GM12878 (cell line): Measurements from ENCODE around the gene GRAMD1B. TPM values are rescaled to one million over a fixed set of nuclear protein-coding genes. Genes with fewer than 3 reads are reported as not detected.

Source experiments
- ATAC-seq: fragments of 200-7000 bp; cut with Tn5 transposase; 3 replicates; pipeline ENCODE4 v1.9.1; 2020; ENCODE audit warnings: mild to moderate bottlenecking, moderate library complexity
- BruUV-seq: library from RNA; stranded (reverse); fragments of 400-500 nt; replicated peaks from 2 replicates; lab custom pipeline; 2021; lab: Mats Ljungman, UMichigan
- CTCF ChIA-PET: fragments of 300-600 bp; sonication (Branson Sonifier 250); formaldehyde crosslinking; extraction: SDS; loops from one replicate; lab custom pipeline; 2021; ENCODE audit warnings: inconsistent platforms; lab: Yijun Ruan, JAX
- POLR2A ChIA-PET: fragments of 350-600 bp; formaldehyde crosslinking; extraction: SDS; loops from one replicate; lab custom pipeline; 2021; ENCODE audit warnings: inconsistent platforms; lab: Charles Lee
- RAD21 ChIA-PET: fragments of 300-600 bp; sonication (Branson Sonifier 250); formaldehyde crosslinking; loops from one replicate; lab custom pipeline; 2023; ENCODE audit warnings: antibody characterized with exemption; ENCODE audit not compliant: unreplicated experiment; lab: Charles Lee
- SMC1A ChIA-PET: fragments of 300-600 bp; sonication (Branson Sonifier 250); formaldehyde crosslinking; loops from one replicate; lab custom pipeline; 2023; ENCODE audit not compliant: unreplicated experiment, uncharacterized antibody; lab: Charles Lee
- DNase-seq: peaks from one replicate; pipeline ENCODE4 v3.0.0-alpha.2; 2011; ENCODE audit warnings: low read depth, low spot score
- FAIRE-seq: peaks from 3 replicates; lab custom pipeline; 2011; peaks lifted over from hg19 to GRCh38; lab: Jason Lieb, UNC
- H2AFZ ChIP-seq: 2 replicates; pipeline ENCODE4 v1.6.0; 2011; ENCODE audit warnings: low read depth, low read length, control low read depth; ENCODE audit not compliant: control insufficient read depth
- H3K27ac ChIP-seq: 2 replicates; pipeline ENCODE4 v1.5.1; 2011; ENCODE audit warnings: control low read depth; ENCODE audit not compliant: control insufficient read depth, insufficient read depth
- H3K27me3 ChIP-seq, 2 experiments: replicated peaks in 1 of 2; 2 replicates each; pipeline versions ENCODE4 v1.6.0 to v1.6.1; 2011; ENCODE audit warnings: low read length in 1 of 2; ENCODE audit not compliant: control insufficient read depth in 2 of 2, insufficient read depth in 2 of 2
- H3K36me3 ChIP-seq, 2 experiments: 2 replicates each; pipeline ENCODE4 v1.5.1; 2011; ENCODE audit warnings: low read length in 1 of 2; ENCODE audit not compliant: control insufficient read depth in 2 of 2, insufficient read depth in 2 of 2
- H3K4me1 ChIP-seq: 2 replicates; pipeline ENCODE4 v1.6.1; 2011; ENCODE audit warnings: mild to moderate bottlenecking, low read length, moderate library complexity, mixed read lengths; ENCODE audit not compliant: control insufficient read depth, insufficient read depth
- H3K4me2 ChIP-seq: 2 replicates; pipeline ENCODE4 v1.6.0; 2011; ENCODE audit warnings: control low read depth; ENCODE audit not compliant: control insufficient read depth, insufficient read depth
- H3K4me3 ChIP-seq: fragments of 200-600 bp; sonication (generic); 2 replicates; pipeline ENCODE4 v1.5.1; 2016
- H3K79me2 ChIP-seq: 2 replicates; pipeline ENCODE4 v1.6.0; 2011; ENCODE audit warnings: low read length; ENCODE audit not compliant: control insufficient read depth, insufficient read depth
- H3K9ac ChIP-seq: 2 replicates; pipeline ENCODE4 v1.8.0; 2011; ENCODE audit warnings: low read length, control low read depth, mixed read lengths; ENCODE audit not compliant: control insufficient read depth, insufficient read depth
- H3K9me3 ChIP-seq: replicated peaks from 3 replicates; pipeline ENCODE4 v1.5.1; 2011; ENCODE audit warnings: mild to moderate bottlenecking, low read length; ENCODE audit not compliant: control insufficient read depth, insufficient read depth
- H4K20me1 ChIP-seq: 2 replicates; pipeline ENCODE4 v1.6.0; 2011; ENCODE audit not compliant: control insufficient read depth, insufficient read depth
- BHLHE40 ChIP-seq, 2 experiments: fragments of 450-650 bp in 1 of 2; IDR thresholded peaks; 2 replicates each; pipeline ENCODE4 v1.6.1; 2011 to 2017; ENCODE audit warnings: low read depth in 2 of 2, borderline replicate concordance in 1 of 2, improper control_type of control experiment in 1 of 2, low read length in 1 of 2, mild to moderate bottlenecking in 1 of 2
- SP1 ChIP-seq: IDR thresholded peaks from one replicate; pipeline ENCODE4 v1.6.1; 2011; ENCODE audit warnings: low read depth, low read length
- SREBF2 ChIP-seq: IDR thresholded peaks from 2 replicates; pipeline ENCODE4 v1.6.1; 2012; ENCODE audit warnings: mild to moderate bottlenecking, low read length
- ZBTB11 ChIP-seq: fragments of 450-650 bp; formaldehyde crosslinking; IDR thresholded peaks from 2 replicates; pipeline ENCODE4 v1.5.0; 2022; ENCODE audit warnings: mild to moderate bottlenecking, missing genetic modification characterization
- WGBS: methylation state at CpG from one replicate; pipeline ENCODE4 v1.1.6; 2016; ENCODE audit warnings: low lambda C conversion rate; ENCODE audit not compliant: insufficient replicate concordance, insufficient coverage; ENCODE audit errors: missing lambda C conversion rate; 5-methylcytosine and 5-hydroxymethylcytosine counted together
- in situ Hi-C: fragments of 300-500 bp; cut with MboI; formaldehyde crosslinking; loops from 9 replicates; pipeline ENCODE4 v1.14.3; 2018; ENCODE audit warnings: mixed read lengths
- intact Hi-C: fragments of 100-400 bp; cut with micrococcal nuclease; formaldehyde crosslinking; loops from one replicate; pipeline ENCODE4 v1.14.2; 2022; ENCODE audit not compliant: unreplicated experiment
- polyA plus RNA-seq, 11 experiments: library from polyadenylated mRNA; depleted of rRNA in 4 of 11; unstranded in 6 of 11; stranded (reverse) in 5 of 11; fragments of >200 nt; fragmentation: Nextera tagmentation in 4 of 11; fragmentation: Illumina TruSeq in 1 of 11; extraction: Ambion mirVana in 4 of 11; extraction: Trizol in 1 of 11; gene quantifications; 1 replicate in 1 of 11; 2 replicates in 10 of 11; pipeline versions ENCODE4 v1.2.1 to v1.2.3, GENCODE V29; 2011 to 2016; ENCODE audit warnings: inconsistent platforms in 2 of 11, missing spikeins in 2 of 11, low read depth in 1 of 11
- total RNA-seq, 4 experiments: library from RNA; depleted of rRNA in 3 of 4; stranded (reverse); fragments of >200 nt in 3 of 4; fragmentation: Illumina TruSeq in 1 of 4; extraction: Trizol in 1 of 4; gene quantifications; 2 replicates each; pipeline versions ENCODE4 v1.2.1 to v1.2.3, GENCODE V29; 2013 to 2021

The GRAMD1B gene
- total and polyA plus RNA-seq, 10 of the 15 experiments (the other 5 are each of a cell fraction or from before 2014, with no cell fraction given): 1.9 to 49.1 (median 26.9) TPM

- no peak for TF ChIP-seq BHLHE40 (IDR thresholded peaks at IDR 0.05; ENCODE audit: borderline replicate concordance in 1 of 2, low read depth in 2 of 2, low read length in 1 of 2)
Measured at GRCh38 chr11:123608371-123608770, 178.3 kb downstream of the GRAMD1B start (continued).

GRCh38 chr11:123608945-123609344, 178.9 kb downstream of the GRAMD1B start:
- DNase-seq (no peak), ATAC-seq (no peak), FAIRE-seq (no peak)
- H2AFZ ChIP-seq: no peak overlapping the region
- intact Hi-C loops (no loop called here), in situ Hi-C loops (no loop called here)
- TF ChIP-seq SREBF2: no peak
- TF ChIP-seq ZBTB11 (CRISPR knock-in tag): no peak
- no peak for TF ChIP-seq SP1
- ChIA-PET SMC1A (no interaction called here), RAD21 (no interaction called here), POLR2A (no interaction called here), CTCF (no interaction called here)
- no peak overlapping the region for H3K9ac ChIP-seq
- H4K20me1 ChIP-seq: no peaks in the 10 kb centered on the region
- H3K36me3 ChIP-seq: peaks cover 5 to 23% of the 10 kb centered on the region in 2 experiments; a peak in 3 of 4 replicates
- H3K4me1 ChIP-seq: no peaks in the 10 kb centered on the region
- H3K4me2 ChIP-seq: no peak overlapping the region
- 67% methylated on average over 8 of the region's 8 CpGs for WGBS
- no TSS peak for BruUV-seq
- H3K4me3 ChIP-seq: no peak overlapping the region
- H3K27ac ChIP-seq: no peak overlapping the region
- H3K9me3 ChIP-seq: no peaks in the 10 kb centered on the region
- no peaks in the 10 kb centered on the region for H3K27me3 ChIP-seq
- no peaks in the 10 kb centered on the region for H3K79me2 ChIP-seq
